HG02798 (cell line): Measurements from ENCODE around the gene GNB2.
"Not testable (repeated sequence)": the region's sequence is repeated elsewhere in the genome, so short reads cannot be mapped to it uniquely, and the experiment has no call there.

Experiments
- ATAC-seq: cut with Tn5 transposase; IDR thresholded peaks from one replicate; pipeline ENCODE4 v1.9.1; 2021; ENCODE audit warnings: mild to moderate bottlenecking; ENCODE audit not compliant: unreplicated experiment, poor library complexity

GNB2 gene

DNA sequence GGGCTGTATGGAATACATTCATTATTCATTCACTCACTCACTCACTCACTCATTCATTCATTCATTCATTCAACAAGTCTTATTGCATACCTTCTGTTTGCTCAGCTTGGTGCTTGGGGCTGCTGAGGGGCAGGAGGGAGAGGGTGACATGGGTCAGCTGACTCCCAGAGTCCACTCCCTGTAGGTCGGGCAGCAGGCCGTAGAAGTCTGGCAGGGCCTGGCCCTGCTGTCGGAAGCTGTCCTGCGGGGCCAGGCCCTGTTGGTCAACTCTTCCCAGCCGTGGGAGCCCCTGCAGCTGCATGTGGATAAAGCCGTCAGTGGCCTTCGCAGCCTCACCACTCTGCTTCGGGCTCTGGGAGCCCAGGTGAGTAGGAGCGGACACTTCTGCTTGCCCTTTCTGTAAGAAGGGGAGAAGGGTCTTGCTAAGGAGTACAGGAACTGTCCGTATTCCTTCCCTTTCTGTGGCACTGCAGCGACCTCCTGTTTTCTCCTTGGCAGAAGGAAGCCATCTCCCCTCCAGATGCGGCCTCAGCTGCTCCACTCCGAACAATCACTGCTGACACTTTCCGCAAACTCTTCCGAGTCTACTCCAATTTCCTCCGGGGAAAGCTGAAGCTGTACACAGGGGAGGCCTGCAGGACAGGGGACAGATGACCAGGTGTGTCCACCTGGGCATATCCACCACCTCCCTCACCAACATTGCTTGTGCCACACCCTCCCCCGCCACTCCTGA is 49.1 kb downstream of the GNB2 start:
- no peak for ATAC-seq

DNA sequence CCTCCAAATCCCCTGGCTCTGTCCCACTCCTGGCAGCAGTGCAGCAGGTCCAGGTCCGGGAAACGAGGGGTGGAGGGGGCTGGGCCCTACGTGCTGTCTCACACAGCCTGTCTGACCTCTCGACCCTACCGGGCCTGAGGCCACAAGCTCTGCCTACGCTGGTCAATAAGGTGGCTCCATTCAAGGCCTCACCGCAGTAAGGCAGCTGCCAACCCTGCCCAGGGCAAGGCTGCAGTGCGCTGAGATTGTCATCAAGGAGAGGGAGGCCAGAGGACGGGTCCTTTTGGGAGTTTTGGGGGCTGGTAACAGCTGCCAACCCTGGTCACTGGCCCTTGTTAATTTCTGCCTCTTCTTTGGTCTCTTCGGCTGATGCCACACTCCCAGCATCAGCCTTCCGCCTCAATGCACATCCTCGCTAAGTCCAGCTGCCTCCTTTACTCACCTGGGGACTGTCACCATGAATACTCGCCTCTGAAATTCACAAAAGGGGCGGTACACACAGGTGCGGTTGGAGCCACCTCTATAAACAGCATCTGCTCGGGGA is 50.3 kb downstream of the GNB2 start:
- ATAC-seq = no peak

DNA sequence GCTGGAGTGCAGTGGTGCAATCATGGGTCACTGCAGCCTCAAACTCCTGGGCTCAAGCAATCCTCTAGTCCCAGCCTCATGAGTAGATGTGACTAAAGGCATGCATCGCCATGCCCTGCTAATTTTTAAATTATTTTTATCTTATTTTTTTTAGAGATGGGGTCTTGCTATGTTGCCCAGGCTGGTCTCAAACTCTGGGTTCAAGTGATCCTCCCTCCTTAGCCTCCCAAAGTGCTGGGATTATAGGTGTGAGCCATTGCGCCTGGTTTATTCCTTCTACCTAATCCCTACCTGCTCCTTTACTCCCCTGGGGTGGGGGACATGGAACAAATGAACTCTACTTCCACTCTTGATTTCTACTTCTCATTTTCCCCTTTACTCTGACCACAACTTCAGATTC is 50.8 kb downstream of the GNB2 start:
- not testable (repeated sequence) for ATAC-seq

DNA sequence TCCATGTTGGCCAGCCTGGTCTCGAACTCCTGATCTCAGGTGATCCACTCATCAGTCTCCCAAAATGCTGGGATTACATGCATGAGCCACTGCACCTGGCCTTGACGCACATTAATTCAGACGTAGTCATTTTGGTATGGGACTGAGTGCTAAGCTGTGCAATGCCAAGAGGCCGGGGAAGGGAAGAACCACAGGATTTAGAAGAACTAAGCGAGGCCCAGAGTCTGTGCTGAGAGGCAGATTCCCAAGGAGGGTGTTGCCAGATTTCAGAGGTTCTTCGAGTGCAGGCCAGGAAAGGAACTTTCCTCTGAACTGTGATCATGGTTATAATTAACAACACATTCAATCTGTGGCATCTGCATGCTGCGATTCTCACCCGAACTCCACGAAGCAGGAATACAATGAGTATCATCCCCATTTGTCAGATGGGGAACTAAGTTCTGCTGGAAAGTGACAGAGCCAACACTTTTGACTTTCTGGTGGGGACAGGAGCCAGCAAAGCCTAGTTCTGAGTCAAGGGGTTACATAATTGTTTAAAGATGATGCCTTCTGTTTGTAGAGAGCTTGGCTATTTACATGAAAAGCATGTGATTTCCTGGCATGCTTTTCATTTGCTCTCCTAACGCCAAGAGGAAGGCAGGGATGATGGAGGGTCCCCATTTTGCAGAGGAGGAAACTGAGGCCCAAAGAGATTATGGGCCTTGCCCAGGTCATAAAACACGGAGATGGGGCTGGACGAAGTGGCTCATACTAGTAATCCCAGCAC is 53.6 kb downstream of the GNB2 start:
- no peak for ATAC-seq

- ATAC-seq = no peak
These were observed 54.7 kb downstream of the GNB2 start for GRCh38 chr7:100728196-100728595.
